Fibroblast of the aortic adventitia (primary cell): ENCODE data around the gene KCTD20. TPM values are rescaled to one million over a fixed set of nuclear protein-coding genes. Genes with fewer than 3 reads are reported as not detected.

Experiments
- DNase-seq: peaks from one replicate; pipeline ENCODE4 v3.0.0-alpha.2; 2010; ENCODE audit warnings: low read depth
- H3K4me3 ChIP-seq: 2 replicates; pipeline ENCODE4 v1.5.1; 2011; ENCODE audit warnings: low read depth, mild to moderate bottlenecking, control low read depth, low read length, moderate library complexity
- CTCF ChIP-seq: IDR thresholded peaks from 2 replicates; pipeline ENCODE4 v1.5.1; 2011; ENCODE audit warnings: mild to moderate bottlenecking, low read length, control low read depth, inconsistent platforms; ENCODE audit not compliant: insufficient read depth
- total RNA-seq: library from RNA; depleted of rRNA; stranded (reverse); fragments of >200 nt; gene quantifications from 2 replicates; pipeline ENCODE4 v1.2.3, GENCODE V29; 2012; ENCODE audit warnings: low replicate concordance

KCTD20 gene
- total RNA-seq, 1 donor = 48.6 TPM

DNA sequence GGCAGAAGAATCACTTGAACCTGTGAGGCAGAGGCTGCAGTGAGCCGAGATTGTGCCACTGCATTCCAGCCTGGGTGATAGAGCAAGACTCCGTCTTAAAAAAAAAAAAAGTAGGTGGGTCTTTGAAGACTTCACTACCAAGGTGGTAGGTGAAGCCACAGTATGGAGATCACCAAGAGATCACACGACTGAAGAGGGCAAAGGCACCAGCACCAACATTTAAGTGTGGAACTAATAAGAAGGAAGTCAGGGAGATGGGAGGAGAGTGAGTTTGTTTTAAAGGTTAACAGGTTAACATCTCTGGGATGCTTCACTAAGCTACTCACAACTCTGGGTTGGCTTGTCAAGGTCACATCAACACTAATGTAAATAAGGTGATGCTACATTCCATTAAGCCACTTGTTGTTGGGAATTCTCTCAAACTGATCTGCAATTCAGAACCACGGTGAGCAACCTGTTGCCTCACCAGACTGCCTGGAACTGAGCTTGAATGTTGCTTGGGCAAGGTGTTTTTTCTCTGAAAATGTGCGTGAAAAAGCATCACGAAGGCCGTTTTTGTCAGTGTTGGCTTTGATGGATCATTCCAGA lies 48.7 kb downstream of the KCTD20 start:
- H3K4me3 ChIP-seq = no peak overlapping the region
- no peak for TF ChIP-seq CTCF
- DNase-seq = no peak

DNA sequence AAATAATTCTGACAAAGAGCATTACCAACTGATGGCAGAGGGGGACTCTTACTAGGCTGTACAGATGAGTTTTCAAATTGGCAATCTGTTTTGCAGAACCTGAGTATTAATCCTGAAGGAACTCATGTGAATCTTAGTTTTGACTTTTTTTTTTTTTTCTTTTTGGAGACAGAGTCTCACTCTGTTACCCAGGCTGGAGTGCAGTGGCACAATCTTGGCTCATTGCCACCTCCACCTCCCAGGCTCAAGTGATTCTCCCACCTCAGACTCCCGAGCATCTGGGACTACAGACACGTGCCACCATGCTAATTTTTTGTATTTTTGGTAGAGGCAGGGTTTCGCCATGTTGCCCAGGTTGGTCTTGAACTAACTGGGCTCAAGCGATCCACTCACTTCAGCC lies 49.3 kb downstream of the KCTD20 start:
- no peak for TF ChIP-seq CTCF
- DNase-seq = no peak

DNA sequence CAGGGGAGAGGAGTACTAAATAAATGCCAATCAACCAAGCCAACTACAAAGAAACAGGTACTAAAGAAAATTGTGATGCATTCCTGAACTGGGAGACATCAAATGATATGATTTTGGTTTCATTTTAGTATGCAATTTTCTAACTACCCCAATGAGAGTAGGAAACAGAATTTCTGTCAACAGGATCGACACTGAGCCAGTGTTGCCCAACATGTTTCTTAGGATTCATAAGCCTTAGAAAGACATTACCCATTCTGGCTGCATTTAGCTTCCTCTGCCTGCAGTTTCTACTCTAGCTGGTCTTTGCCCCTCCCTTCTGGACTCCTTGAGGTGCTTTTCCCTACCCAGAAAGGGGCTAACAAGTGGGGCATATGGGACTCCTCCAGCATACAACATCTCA lies 49.8 kb downstream of the KCTD20 start:
- no peak overlapping the region for H3K4me3 ChIP-seq
- TF ChIP-seq CTCF = no peak
- no peak for DNase-seq

More for the DNA sequence above, 49.3 kb downstream of the KCTD20 start:
- no peak overlapping the region for H3K4me3 ChIP-seq

- no peak for DNase-seq
- no peak for TF ChIP-seq CTCF
- no peak overlapping the region for H3K4me3 ChIP-seq
Observed at GRCh38 chr6:36493319-36493718, 50.5 kb downstream of the KCTD20 start.

GRCh38 chr6:36493859-36494258 lies 51.1 kb downstream of the KCTD20 start:
- no peak for DNase-seq
- H3K4me3 ChIP-seq = no peak overlapping the region
- no peak for TF ChIP-seq CTCF

GRCh38 chr6:36495086-36495485 lies 52.3 kb downstream of the KCTD20 start:
- TF ChIP-seq CTCF = no peak
- DNase-seq = no peak
- no peak overlapping the region for H3K4me3 ChIP-seq

DNA sequence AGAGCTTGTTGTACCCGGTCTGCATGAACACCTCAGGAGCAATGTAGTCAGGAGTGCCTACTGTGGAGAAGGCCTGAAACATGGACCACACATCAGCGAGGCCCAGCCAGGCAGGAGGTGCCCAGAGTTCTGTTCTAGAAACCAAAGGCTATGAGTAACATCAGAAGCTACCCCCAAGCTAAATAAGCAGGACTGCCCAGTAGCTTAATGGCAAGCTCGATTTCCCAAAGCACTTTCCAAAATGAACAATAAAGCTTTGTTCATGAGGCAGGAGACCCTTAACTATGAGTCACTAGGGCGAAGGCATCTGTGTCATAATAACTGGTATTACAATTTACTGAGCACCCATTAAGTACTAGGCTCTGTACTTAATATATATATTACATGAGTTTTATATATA lies 57.1 kb downstream of the KCTD20 start:
- no peak for TF ChIP-seq CTCF
- no peak overlapping the region for H3K4me3 ChIP-seq
- DNase-seq = no peak
